ENCODE data around the gene PRKCE.
"Not testable (repeated sequence)": the region's sequence is repeated elsewhere in the genome, so short reads cannot be mapped to it uniquely, and the experiment has no call there.

Gene PRKCE

GRCh38 chr2:45897842-45898241 is 246.4 kb downstream of the PRKCE start:
- DNase-seq = no peak

DNA sequence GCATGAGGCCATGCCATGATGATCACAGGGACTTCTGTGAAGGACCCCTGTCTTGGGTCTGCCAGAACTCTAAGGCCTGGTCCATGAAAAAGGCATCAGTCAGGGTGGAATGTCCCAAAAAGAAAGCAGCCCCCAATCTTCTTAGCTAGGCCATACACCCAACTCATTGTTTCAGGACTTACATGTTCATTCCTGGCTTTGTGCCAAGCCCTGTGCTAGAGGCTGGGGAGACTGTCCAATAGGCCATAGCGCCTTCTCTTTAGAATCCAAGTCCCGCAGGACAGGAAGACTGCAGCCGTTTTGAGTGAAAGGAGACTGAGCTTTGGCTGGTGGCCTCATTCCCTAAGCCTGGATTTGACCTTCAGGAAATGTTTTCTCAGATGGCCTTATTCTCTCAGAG is 247.3 kb downstream of the PRKCE start:
- DNase-seq = no peak

- no peak for DNase-seq
These were observed 248.5 kb downstream of the PRKCE start for GRCh38 chr2:45899926-45900325.

GRCh38 chr2:45901468-45902032 is 250.1 kb downstream of the PRKCE start:
- DNase-seq = no peak

- DNase-seq = no peak
These were observed 250.9 kb downstream of the PRKCE start for GRCh38 chr2:45902380-45902779.

DNA sequence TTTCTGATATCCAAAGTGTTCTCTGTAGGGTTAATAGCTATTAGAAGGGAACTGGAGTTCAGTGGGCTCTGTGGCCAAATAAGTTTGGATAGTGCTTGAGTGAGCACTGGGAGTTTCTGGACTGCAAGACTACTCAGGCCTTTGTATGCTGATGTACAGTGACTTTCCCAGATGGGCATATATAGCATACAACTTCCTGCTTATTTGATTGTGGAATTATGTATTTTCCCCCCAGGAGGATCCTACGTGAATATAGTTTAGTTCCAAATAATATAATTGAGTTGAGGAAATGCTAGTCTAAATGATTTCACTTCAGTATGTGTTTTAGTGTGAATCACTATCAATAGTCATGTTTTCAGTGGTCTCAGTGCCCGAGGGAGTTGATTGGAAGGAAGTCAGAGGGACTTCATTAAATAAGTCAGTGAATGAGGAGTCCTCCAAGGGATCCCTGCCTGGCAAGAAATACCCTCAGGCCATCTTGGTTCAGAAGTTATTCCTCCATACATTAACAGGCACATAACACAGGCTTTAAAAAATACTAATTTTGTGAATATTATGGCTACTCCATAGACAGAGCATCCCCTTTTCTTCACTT is 251.4 kb downstream of the PRKCE start:
- DNase-seq = no peak

DNA sequence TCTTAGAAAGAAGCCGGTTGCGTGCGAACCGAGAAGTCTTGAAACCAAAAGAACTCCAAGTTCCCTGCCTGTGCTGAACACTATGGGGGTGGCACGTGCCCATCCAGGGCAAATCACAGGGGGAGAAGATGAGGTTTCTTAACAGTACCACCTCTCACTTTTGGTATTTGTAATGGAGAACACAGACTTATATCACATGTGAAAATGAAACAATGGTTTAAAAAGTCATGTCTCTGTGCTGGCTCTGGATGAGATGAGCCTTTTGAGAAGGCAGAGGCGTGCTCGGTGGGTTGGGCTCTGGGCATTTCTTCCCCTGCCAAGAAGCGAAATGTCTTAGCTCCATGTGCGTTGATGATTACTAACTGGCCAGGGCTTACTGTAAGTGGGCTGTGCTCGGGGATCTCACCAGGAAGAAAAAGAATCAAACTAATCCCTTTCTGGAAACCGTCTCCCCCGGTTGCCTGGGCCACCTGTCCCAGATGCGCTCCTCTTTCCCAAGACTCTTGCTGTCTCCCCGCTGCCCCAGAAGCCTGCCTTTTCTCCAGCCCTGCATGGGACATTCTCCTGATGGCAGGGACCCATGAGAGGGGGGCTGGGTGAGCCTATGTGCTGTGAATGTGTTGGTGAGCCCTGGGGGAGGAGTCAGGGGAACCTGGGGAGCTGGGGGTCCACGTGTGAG is 252.9 kb downstream of the PRKCE start:
- DNase-seq = peak; percentile 35

DNA sequence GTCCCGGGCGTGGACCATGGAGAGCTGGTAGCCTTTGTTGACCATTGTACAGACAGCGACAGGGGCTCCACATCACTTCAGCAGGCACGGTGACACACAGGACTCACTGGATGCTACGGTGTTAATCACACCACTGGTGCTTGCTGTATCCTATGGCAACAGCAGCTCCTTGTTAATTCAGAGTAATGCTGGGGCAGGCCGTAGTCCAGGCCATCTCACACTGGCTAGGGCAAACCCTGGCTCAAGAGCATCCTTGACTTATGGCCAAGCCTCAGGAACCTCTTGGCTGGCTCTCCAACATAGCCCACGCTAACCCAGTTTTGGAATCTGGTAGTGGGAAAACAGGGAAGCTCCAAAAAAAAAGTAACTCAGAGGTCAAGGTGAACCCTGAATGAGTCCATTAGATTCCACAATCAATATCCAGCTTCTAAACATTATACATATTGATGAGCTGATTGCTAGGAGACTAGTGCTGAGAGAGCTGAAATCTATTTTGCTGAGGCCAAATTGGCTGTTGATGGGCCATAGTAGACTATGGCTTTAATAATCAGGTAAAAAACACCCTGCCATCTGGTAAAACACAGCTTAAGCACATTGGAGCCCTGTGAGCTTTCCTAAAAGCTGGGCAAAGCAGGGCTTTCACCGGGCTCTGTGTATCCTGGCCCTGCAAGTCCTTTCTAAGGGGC is 253.6 kb downstream of the PRKCE start:
- no peak for DNase-seq

DNA sequence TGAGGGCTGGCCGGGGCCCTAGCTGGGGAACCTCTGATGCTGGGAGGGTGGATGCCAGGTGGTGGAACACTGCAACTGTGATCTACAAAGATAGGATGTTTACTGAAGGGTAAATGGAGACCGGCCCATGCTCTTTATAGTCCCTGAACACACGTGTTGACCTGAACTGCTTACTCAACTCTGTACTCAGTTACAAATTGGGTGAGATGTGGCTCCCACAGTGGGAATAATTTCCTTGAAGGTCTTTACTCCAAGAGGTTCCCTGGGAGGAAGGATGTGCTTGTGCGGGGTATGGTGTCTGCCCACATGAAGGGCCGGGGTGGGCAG is 254.1 kb downstream of the PRKCE start:
- no peak for DNase-seq

DNA sequence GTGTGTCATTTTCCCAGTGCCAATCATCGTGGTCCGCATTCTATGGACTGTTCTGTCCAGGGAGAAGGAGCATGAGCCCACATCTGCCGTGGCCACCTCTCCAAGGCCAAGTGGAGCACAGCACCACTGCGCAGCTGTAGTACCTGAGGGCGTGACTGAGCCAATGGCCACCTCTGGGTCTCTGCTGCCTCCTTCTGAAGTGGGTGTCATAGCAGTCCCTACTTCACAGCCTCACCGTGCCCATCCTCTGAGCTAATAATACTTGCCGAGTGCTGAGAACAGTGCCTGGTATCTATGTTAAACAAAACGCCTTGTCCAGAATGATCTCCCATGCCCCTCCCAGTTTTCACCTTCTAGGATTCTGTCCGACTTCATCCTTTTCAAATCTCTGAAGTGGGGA is 256.1 kb downstream of the PRKCE start:
- DNase-seq = no peak

DNA sequence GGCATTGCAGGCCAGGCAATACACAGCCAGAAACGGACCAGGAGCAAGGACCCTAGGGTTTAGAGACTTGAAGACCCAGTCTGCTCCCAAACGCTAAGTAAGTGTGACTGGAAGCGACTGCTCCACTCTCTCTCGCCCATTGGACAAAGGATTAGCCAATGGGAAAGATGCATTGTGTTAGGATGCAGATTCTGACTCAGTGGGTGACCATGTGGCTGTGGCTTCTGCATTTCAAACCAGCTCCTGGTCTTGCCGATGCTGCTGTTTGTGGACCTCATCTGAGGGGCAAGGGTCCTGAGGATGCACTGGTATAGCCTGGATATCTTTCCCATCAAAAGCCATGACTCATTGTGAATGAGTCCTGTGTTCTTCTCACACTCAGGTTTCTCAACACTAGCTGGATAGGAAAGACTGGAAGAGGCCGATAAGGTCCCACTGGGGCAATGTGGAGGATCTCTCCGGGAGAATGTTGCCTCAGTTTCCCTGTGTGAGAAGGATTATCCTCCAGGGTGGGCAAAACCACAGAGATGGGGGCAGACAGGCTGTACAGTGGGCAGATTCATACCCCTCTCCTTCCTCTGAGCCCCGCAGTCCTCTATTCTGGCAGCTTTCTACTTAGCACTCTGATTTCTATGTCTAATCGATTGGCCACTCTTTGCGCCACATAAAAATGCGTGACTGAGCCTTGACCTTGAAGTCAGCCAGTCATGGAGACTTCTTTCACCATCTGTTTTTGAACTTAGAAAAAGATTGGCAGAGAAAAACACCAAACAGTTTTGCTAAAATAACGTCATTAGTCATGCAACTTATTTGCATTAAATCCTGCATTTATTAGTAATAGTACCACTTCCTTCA is 257.1 kb downstream of the PRKCE start:
- no peak for DNase-seq

GRCh38 chr2:45909171-45909565 is 257.7 kb downstream of the PRKCE start:
- no peak for DNase-seq

DNA sequence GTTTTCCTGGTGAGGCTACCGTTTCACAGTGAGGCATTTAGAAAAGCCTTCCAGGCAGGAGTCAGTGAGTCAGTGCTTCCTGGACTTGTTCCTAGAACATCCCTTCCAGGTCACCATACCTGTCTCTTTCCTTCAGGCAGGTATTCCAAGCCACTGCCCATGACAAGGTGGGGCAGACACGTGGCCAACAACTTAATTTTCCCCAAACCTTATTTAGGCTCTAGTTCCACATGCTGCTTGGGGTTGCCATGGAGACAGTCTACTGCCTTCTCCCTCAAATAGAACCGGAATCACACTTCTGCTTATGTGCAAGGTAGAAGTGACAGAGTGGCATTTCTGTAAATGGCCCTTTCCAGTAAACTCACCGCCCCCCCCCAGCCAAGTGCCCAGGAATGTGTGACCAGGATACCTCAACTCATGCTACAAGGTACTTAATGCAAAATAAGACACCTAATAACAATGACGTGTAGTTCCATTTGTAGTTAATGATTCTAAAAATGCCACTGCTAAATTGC is 258.3 kb downstream of the PRKCE start:
- DNase-seq = no peak

GRCh38 chr2:45910473-45911060 is 259.1 kb downstream of the PRKCE start:
- DNase-seq = no peak

DNA sequence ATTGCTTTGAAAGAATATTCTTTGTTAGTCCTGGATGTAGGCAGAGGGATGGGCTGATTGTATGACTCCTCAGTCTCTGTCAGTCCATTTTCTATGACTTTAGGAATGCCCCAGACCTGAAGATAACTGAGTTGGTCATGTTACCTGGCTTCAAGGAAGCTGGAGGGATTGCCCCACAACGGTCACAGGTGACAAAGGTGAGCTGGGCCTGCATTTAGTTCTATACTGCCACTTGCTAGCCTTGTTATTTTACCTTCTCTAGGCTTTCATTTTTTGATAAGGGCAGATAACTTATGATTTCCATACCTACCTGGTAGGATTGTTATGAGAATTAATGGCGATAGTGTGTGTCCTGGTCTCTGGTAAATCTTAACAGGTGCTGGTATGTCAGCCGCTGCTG is 260.1 kb downstream of the PRKCE start:
- DNase-seq = no peak

DNA sequence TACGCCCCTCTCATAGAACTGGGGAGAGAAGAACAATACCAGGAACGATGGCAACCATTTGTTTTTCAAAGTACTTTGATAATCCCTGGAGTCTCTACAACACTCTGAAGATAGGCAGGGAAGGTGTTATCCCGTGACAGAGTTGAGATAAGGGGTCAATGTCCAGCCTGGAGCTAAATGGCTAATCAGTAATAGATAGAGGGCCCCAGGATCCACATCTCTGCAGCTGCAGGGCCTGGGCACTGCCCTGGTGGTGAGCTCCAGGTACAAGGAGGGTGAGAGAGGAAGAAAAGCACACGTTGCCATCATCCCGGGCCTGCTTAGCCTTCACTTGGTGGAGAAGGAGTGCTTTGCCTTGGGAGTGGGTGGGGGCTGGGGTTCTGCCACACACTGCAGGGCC is 260.6 kb downstream of the PRKCE start:
- no peak for DNase-seq

- DNase-seq = no peak
These were observed 262.1 kb downstream of the PRKCE start for GRCh38 chr2:45913539-45913938.

DNA sequence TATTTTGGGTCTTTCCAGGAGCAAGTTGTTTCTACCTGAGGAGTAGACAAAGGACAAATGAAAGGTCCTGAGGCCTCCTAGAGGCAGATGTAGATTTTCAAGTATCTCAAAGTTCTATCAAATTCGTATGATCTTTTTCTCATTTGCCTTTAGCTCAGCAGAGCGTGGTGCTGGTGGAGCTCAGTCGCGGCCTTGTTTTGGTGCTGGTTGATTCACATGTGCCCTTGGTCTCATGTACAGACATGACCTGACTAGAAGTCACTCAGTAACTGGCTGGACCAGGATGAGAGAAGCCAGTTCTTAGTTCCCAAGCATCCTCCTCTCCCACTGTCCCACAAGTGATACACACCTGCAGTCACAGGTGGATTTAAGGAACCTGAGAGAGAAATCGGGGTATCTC is 264.0 kb downstream of the PRKCE start:
- DNase-seq = no peak

DNA sequence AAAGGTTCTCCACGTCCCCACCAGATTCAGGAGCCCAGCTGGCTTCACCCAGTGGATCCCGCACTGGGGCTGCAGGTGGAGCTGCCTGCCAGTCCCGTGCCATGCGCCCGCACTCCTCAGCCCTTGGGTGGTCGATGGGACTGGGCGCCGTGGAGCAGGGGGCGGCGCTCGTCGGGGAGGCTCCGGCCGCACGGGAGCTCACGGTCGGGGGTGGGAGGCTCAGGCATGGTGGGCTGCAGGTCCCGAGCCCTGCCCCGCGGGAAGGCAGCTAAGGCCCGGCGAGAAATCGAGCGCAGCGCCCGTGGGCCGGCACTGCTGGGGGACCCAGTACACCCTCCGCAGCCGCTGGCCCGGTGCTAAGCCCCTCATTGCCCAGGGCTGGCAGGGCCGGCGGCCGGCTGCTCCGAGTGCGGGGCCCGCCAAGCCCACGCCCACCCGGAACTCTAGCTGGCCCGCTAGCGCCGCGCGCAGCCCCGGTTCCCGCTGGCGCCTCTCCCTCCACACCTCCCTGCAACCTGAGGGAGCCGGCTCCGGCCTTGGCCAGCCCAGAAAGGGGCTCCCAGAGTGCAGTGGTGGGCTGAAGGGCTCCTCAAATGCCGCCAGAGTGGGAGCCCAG is 266.2 kb downstream of the PRKCE start:
- not testable (repeated sequence) for DNase-seq

GRCh38 chr2:45918463-45919159 is 267.1 kb downstream of the PRKCE start:
- DNase-seq = no peak

- DNase-seq = no peak
These were observed 267.7 kb downstream of the PRKCE start for GRCh38 chr2:45919160-45919650.

All from stimulated activated CD4-positive, alpha-beta T cell treated with anti-CD3 and anti-CD28 coated beads, Interleukin-15, amount 100 ng/mL, for 24 hours (primary cell).